HL-60 (cell line): ENCODE data around the gene NRP1.

Experiments
- DNase-seq, 2 experiments: peaks; one replicate each; pipeline ENCODE4 v3.0.0-alpha.2; 2010 to 2020; ENCODE audit warnings: low read depth in 1 of 2, low spot score in 1 of 2
- H3K27ac ChIP-seq: fragments of 250-450 bp; sonication (Bioruptor Pico); replicated peaks from 2 replicates; pipeline ENCODE4 v1.5.1; 2020; ENCODE audit warnings: mild to moderate bottlenecking, moderate library complexity
- H3K27me3 ChIP-seq: fragments of 250-450 bp; sonication (Bioruptor Pico); 2 replicates; pipeline ENCODE4 v1.5.1; 2021; ENCODE audit warnings: mild to moderate bottlenecking, moderate library complexity; ENCODE audit not compliant: insufficient read depth, poor library complexity, severe bottlenecking
- H3K4me3 ChIP-seq: replicated peaks from 2 replicates; pipeline ENCODE4 v1.5.1; 2011; ENCODE audit warnings: mild to moderate bottlenecking, control low read depth, low read length; ENCODE audit not compliant: insufficient read depth
- GABPA ChIP-seq: IDR thresholded peaks from 2 replicates; pipeline ENCODE4 v1.6.1; 2012; ENCODE audit warnings: low read depth
- POLR2AphosphoS5 ChIP-seq: IDR thresholded peaks from 2 replicates; pipeline ENCODE4 v1.6.1; 2012; ENCODE audit warnings: low read depth
- SPI1 ChIP-seq: IDR thresholded peaks from 2 replicates; pipeline ENCODE4 v1.6.1; 2012; ENCODE audit warnings: low read depth, mild to moderate bottlenecking, borderline replicate concordance
- TF ChIP-seq, protein P1 (sequence below): IDR thresholded peaks from one replicate; pipeline ENCODE4 v1.5.1; 2011; ENCODE audit warnings: low read length, control low read depth, inconsistent platforms; ENCODE audit not compliant: insufficient read depth
- TF ChIP-seq, protein P2 (sequence below): IDR thresholded peaks from 2 replicates; pipeline ENCODE4 v1.6.1; 2012; ENCODE audit warnings: low read depth; ENCODE audit not compliant: insufficient replicate concordance

NRP1 gene

DNA sequence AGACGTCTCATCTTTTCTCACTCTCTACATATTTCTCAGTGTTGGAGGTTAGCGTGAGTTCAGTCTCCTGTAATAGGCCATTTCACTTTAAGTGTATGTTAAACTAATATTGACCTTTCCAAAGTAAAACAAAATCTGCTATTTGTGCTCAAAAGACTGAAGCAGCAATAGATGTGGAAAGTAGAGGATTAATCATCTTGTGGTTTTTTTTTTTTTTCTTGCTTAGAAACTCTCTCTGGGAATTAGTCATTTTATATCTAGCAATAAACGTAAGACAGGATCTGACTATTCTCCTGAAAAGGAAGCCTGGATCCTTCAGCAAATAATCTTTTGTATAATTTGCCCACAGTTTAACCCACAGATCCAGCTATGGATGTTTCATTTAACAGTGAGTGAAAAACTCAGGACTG, 81.7 kb downstream of the NRP1 start:
- no peaks in the 10 kb centered on the region for H3K27me3 ChIP-seq
- no peak for DNase-seq
- no peak for TF ChIP-seq POLR2AphosphoS5
- TF ChIP-seq GABPA: no peak
- TF ChIP-seq, protein P1, sequence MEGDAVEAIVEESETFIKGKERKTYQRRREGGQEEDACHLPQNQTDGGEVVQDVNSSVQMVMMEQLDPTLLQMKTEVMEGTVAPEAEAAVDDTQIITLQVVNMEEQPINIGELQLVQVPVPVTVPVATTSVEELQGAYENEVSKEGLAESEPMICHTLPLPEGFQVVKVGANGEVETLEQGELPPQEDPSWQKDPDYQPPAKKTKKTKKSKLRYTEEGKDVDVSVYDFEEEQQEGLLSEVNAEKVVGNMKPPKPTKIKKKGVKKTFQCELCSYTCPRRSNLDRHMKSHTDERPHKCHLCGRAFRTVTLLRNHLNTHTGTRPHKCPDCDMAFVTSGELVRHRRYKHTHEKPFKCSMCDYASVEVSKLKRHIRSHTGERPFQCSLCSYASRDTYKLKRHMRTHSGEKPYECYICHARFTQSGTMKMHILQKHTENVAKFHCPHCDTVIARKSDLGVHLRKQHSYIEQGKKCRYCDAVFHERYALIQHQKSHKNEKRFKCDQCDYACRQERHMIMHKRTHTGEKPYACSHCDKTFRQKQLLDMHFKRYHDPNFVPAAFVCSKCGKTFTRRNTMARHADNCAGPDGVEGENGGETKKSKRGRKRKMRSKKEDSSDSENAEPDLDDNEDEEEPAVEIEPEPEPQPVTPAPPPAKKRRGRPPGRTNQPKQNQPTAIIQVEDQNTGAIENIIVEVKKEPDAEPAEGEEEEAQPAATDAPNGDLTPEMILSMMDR: no peak
- TF ChIP-seq, protein P2, sequence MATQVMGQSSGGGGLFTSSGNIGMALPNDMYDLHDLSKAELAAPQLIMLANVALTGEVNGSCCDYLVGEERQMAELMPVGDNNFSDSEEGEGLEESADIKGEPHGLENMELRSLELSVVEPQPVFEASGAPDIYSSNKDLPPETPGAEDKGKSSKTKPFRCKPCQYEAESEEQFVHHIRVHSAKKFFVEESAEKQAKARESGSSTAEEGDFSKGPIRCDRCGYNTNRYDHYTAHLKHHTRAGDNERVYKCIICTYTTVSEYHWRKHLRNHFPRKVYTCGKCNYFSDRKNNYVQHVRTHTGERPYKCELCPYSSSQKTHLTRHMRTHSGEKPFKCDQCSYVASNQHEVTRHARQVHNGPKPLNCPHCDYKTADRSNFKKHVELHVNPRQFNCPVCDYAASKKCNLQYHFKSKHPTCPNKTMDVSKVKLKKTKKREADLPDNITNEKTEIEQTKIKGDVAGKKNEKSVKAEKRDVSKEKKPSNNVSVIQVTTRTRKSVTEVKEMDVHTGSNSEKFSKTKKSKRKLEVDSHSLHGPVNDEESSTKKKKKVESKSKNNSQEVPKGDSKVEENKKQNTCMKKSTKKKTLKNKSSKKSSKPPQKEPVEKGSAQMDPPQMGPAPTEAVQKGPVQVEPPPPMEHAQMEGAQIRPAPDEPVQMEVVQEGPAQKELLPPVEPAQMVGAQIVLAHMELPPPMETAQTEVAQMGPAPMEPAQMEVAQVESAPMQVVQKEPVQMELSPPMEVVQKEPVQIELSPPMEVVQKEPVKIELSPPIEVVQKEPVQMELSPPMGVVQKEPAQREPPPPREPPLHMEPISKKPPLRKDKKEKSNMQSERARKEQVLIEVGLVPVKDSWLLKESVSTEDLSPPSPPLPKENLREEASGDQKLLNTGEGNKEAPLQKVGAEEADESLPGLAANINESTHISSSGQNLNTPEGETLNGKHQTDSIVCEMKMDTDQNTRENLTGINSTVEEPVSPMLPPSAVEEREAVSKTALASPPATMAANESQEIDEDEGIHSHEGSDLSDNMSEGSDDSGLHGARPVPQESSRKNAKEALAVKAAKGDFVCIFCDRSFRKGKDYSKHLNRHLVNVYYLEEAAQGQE: no peak
- no peak for TF ChIP-seq SPI1
- no peak overlapping the region for H3K27ac ChIP-seq
- no peak overlapping the region for H3K4me3 ChIP-seq

DNA sequence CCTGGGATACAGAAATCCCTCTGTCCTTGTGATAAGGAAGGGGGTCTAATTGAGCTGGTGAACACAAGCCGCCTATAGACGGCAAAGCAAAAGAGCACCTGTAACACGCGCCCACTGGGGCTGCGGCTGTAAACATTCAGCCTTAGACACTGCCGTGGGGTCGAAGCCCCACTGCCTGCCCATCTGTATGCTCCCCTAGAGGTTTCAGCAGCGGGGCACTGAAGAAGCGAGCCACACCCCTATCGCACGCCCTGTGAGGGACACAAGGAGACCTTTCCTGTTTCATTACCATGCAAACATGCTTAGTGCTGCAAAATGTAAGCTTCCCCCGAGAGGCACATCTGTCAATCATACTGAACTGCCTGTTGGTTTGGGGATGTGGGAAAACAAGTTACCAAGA, 82.1 kb downstream of the NRP1 start:
- Histone ChIP-seq H3K27ac (no peak overlapping the region), H3K27me3 (no peaks in the 10 kb centered on the region), H3K4me3 (no peak overlapping the region)
- no peak for DNase-seq
- TF ChIP-seq GABPA (no peak), POLR2AphosphoS5 (no peak)
- TF ChIP-seq, protein P1: no peak
- TF ChIP-seq, protein P2: no peak

DNA sequence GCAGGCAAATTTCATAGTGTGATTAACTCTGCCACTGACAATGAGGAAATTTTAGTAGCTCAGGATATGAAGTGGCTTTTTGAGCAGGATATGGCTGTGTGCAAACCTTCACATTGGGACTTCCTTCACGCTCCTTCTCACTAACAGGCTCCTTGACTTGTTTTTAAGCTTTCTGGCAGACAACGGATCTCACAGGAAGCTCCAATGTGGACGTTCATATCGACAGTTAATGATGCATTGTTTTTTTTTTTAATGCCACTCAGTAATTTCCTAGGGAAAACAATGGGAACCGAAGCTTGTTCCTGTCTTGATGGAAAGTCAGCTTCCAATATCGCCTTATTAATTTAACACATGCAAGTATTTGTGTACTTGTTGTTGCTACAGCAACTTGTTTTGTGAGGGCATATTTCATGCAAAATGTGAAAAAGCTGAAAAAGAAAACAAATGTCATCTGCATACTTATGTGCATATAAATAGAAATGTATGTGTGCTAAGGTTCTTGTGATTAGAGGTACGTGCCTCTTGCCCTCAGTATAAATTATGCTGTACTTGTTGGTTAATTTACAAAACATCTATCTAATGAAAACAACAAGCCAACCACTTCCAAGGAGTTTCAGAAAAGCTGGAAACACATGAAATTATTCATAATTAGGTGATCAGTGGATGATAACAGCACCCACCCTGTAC, 84.7 kb downstream of the NRP1 start:
- H3K27ac ChIP-seq: no peak overlapping the region

More for the DNA sequence above, 84.7 kb downstream of the NRP1 start:
- no peak for DNase-seq
- Histone ChIP-seq H3K4me3 (no peak overlapping the region), H3K27me3 (no peaks in the 10 kb centered on the region)
- TF ChIP-seq, protein P1: no peak
- TF ChIP-seq, protein P2: no peak
- TF ChIP-seq POLR2AphosphoS5: no peak
- no peak for TF ChIP-seq SPI1
- TF ChIP-seq GABPA: no peak
